SU-DHL-6 (cell line): ENCODE data around the gene TIMP3.

Experiments used
- H2AFZ ChIP-seq: fragments of 200-600 bp; sonication (generic); 2 replicates; pipeline ENCODE4 v1.6.1; 2014; ENCODE audit warnings: low read depth, mild to moderate bottlenecking, moderate library complexity, mixed read lengths, antibody characterized with exemption, low read length; ENCODE audit not compliant: severe bottlenecking
- H3F3A ChIP-seq: fragments of 200-600 bp; shearing (Covaris generic); 2 replicates; pipeline ENCODE4 v1.6.0; 2016; ENCODE audit warnings: antibody characterized with exemption, mild to moderate bottlenecking; ENCODE audit not compliant: insufficient read depth
- H3K27ac ChIP-seq: fragments of 200-600 bp; sonication (generic); 2 replicates; pipeline ENCODE4 v1.5.1; 2016; ENCODE audit warnings: low read depth, mild to moderate bottlenecking, low read length, moderate library complexity, mixed read lengths
- H3K27me3 ChIP-seq: fragments of 200-600 bp; sonication (generic), shearing (Covaris generic); 2 replicates; pipeline ENCODE4 v1.6.0; 2014; ENCODE audit warnings: mild to moderate bottlenecking, low read length
- H3K36me3 ChIP-seq: fragments of 200-600 bp; sonication (generic); 2 replicates; pipeline ENCODE4 v1.6.1; 2014; ENCODE audit warnings: mild to moderate bottlenecking, low read length, mixed read lengths
- H3K4me2 ChIP-seq: fragments of 300-600, 200-600 bp; shearing (Covaris generic), sonication (generic); 2 replicates; pipeline ENCODE4 v1.6.0; 2014; ENCODE audit warnings: low read length, low read depth, mild to moderate bottlenecking; ENCODE audit not compliant: poor library complexity, severe bottlenecking
- H3K4me3 ChIP-seq: fragments of 200-600 bp; sonication (generic); 2 replicates; pipeline ENCODE4 v1.5.1; 2014; ENCODE audit warnings: antibody characterized with exemption, low read length, mild to moderate bottlenecking, mixed read lengths; ENCODE audit not compliant: insufficient read depth, poor library complexity, severe bottlenecking
- H3K79me2 ChIP-seq: fragments of 200-600 bp; sonication (generic); 2 replicates; pipeline ENCODE4 v1.6.1; 2014; ENCODE audit warnings: mild to moderate bottlenecking, low read length, moderate library complexity; ENCODE audit not compliant: insufficient read depth
- H3K9ac ChIP-seq: fragments of 200-600 bp; sonication (generic); 2 replicates; pipeline ENCODE4 v1.7.0; 2014; ENCODE audit warnings: mild to moderate bottlenecking, low read length
- H3K9me2 ChIP-seq: fragments of 200-600 bp; sonication (generic); replicated peaks from 2 replicates; pipeline ENCODE4 v1.6.1; 2014; ENCODE audit warnings: low read length; ENCODE audit not compliant: insufficient read depth
- H3K9me3 ChIP-seq: fragments of 200-600 bp; sonication (generic); 2 replicates; pipeline ENCODE4 v1.6.1; 2014; ENCODE audit warnings: low read length, mixed read lengths; ENCODE audit not compliant: insufficient read depth
- H4K20me1 ChIP-seq: fragments of 200-600 bp; sonication (generic); 2 replicates; pipeline ENCODE4 v1.6.1; 2014; ENCODE audit warnings: low read depth, mild to moderate bottlenecking, antibody characterized with exemption, low read length, moderate library complexity, mixed read lengths
- EZH2phosphoT487 ChIP-seq: fragments of 200-600 bp; sonication (generic), shearing (Covaris generic); conservative IDR thresholded peaks from 2 replicates; pipeline ENCODE4 v1.6.1; 2018; ENCODE audit warnings: mild to moderate bottlenecking, antibody characterized with exemption, low read length, moderate library complexity, mixed read lengths
- TF ChIP-seq, protein P1 (sequence below): fragments of 200-600 bp; sonication (generic); IDR thresholded peaks from one replicate; pipeline ENCODE4 v1.5.1; 2017; ENCODE audit warnings: antibody characterized with exemption, mild to moderate bottlenecking, low read length, moderate library complexity; ENCODE audit not compliant: insufficient read depth, poor library complexity, severe bottlenecking

Gene TIMP3

DNA sequence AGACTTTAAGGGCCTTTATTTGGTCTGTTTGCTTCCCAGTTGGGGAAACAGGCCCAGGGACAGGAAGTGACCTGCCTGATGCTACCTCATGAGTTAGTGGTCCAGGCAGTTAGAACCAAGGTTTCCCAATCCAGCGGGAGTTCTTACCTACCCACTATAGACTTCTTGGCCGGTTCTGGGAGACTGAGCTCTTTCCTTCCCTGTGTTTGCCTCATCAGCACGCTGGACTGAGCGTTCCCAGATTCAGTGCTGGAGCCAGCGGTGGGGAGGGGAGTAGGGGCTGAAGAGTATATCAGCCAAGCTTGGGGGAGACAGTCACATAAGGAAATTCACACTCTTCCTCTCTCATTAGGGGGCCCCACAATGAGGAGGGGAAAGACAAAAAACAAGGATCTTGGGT is 27.1 kb downstream of the TIMP3 start:
- no peak overlapping the region for H3K4me2 ChIP-seq
- H3F3A ChIP-seq = no peaks in the 10 kb centered on the region
- no peak overlapping the region for H3K9ac ChIP-seq
- H3K27me3 ChIP-seq = no peaks in the 10 kb centered on the region
- no peaks in the 10 kb centered on the region for H3K9me3 ChIP-seq
- H2AFZ ChIP-seq = no peak overlapping the region
- no peaks in the 10 kb centered on the region for H3K9me2 ChIP-seq
- H3K4me3 ChIP-seq = no peak overlapping the region
- no peak overlapping the region for H3K27ac ChIP-seq
- H4K20me1 ChIP-seq = no peaks in the 10 kb centered on the region
- H3K36me3 ChIP-seq = no peaks in the 10 kb centered on the region
- no peaks in the 10 kb centered on the region for H3K79me2 ChIP-seq
- TF ChIP-seq, protein P1, sequence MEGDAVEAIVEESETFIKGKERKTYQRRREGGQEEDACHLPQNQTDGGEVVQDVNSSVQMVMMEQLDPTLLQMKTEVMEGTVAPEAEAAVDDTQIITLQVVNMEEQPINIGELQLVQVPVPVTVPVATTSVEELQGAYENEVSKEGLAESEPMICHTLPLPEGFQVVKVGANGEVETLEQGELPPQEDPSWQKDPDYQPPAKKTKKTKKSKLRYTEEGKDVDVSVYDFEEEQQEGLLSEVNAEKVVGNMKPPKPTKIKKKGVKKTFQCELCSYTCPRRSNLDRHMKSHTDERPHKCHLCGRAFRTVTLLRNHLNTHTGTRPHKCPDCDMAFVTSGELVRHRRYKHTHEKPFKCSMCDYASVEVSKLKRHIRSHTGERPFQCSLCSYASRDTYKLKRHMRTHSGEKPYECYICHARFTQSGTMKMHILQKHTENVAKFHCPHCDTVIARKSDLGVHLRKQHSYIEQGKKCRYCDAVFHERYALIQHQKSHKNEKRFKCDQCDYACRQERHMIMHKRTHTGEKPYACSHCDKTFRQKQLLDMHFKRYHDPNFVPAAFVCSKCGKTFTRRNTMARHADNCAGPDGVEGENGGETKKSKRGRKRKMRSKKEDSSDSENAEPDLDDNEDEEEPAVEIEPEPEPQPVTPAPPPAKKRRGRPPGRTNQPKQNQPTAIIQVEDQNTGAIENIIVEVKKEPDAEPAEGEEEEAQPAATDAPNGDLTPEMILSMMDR = no peak
- no peak for TF ChIP-seq EZH2phosphoT487

DNA sequence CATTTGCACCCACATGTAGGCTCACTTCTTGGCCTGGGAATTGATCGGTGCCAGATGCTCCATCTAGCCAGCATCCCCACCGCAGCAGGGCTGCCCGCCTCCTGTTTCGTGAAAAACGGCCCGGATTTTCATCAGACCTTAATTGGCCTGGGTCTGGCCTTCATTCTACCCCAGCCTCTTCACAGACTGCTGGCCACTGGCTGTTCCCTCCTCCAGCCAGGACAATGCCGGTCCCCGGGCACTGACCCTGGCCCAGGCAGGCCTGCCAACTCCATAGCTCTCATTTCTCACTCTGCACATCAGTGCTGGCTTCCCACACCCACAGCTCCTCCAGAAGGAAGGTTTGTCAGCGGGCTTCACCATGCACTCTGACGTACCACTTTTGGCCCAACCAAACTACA is 27.9 kb downstream of the TIMP3 start:
- Histone ChIP-seq H3K27me3 (no peaks in the 10 kb centered on the region), H3K9ac (no peak overlapping the region), H3F3A (no peaks in the 10 kb centered on the region), H3K36me3 (no peaks in the 10 kb centered on the region), H3K79me2 (no peaks in the 10 kb centered on the region), H3K4me3 (no peak overlapping the region), H4K20me1 (no peaks in the 10 kb centered on the region), H3K9me2 (no peaks in the 10 kb centered on the region), H2AFZ (no peak overlapping the region), H3K9me3 (no peaks in the 10 kb centered on the region), H3K27ac (no peak overlapping the region), H3K4me2 (no peak overlapping the region)
- TF ChIP-seq, protein P1 = no peak
- TF ChIP-seq EZH2phosphoT487 = no peak

DNA sequence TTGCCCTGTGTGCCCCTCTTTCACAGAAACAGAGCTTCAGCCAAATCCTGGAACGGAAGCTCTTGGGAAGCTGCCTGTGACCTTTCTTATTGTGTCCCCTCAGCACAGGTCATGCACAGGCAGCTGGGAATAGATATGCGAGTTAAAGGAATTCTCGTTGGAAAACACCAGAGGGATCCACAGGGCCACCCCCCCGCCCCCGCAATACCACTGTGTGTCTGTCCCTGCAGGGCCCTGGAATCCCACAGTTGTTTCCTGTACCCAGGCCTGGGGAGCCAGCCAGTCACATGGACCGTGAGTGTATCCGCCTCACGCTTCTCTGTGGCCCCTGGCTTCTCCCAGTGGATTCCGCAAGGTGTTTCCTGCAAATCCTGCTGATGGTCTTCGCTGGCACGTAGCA is 29.0 kb downstream of the TIMP3 start:
- TF ChIP-seq, protein P1 = no peak
- TF ChIP-seq EZH2phosphoT487 = no peak
- Histone ChIP-seq H3K36me3 (no peaks in the 10 kb centered on the region), H4K20me1 (no peaks in the 10 kb centered on the region), H3K79me2 (no peaks in the 10 kb centered on the region), H3F3A (no peaks in the 10 kb centered on the region), H3K27ac (no peak overlapping the region), H3K4me2 (no peak overlapping the region), H3K9me3 (no peaks in the 10 kb centered on the region), H3K27me3 (no peaks in the 10 kb centered on the region), H2AFZ (no peak overlapping the region), H3K9me2 (no peaks in the 10 kb centered on the region), H3K4me3 (no peak overlapping the region), H3K9ac (no peak overlapping the region)

DNA sequence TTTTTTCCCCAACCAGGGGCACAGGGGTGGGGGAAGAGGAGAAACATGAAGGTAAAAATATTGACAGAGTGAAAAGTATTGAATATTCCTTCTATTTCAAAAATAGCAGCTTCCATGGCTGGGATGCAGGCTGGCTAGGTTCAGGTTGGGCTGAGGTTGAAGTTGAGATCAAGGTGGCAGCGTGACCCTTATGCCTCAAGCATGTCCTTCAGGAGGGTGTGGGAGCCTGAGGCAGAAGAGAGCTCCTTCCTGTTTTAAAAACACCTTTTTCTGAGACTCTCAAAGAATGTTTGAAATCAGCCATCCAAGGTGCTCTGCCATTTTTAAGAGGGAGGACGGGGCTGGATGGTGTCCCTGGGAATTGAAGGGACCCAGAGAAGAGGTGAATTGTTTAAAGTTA is 29.5 kb downstream of the TIMP3 start:
- Histone ChIP-seq H3K9ac (no peak overlapping the region), H3F3A (no peaks in the 10 kb centered on the region), H3K27ac (no peak overlapping the region), H3K27me3 (no peaks in the 10 kb centered on the region), H4K20me1 (no peaks in the 10 kb centered on the region), H3K36me3 (no peaks in the 10 kb centered on the region), H3K4me3 (no peak overlapping the region), H3K9me3 (no peaks in the 10 kb centered on the region), H3K4me2 (no peak overlapping the region), H2AFZ (no peak overlapping the region), H3K79me2 (no peaks in the 10 kb centered on the region), H3K9me2 (no peaks in the 10 kb centered on the region)
- TF ChIP-seq, protein P1 = no peak
- no peak for TF ChIP-seq EZH2phosphoT487
